GM12892 (cell line): ENCODE measurements around the gene SKOR2.

ENCODE experiments used
- POLR2A ChIP-seq: IDR thresholded peaks from 2 replicates; pipeline ENCODE4 v1.6.1; 2011; ENCODE audit warnings: low read depth, low read length, control low read depth
- POLR2AphosphoS5 ChIP-seq: IDR thresholded peaks from 2 replicates; pipeline ENCODE4 v1.6.1; 2011; ENCODE audit warnings: low read depth, low read length, control low read depth
- TAF1 ChIP-seq: IDR thresholded peaks from 2 replicates; pipeline ENCODE4 v1.6.1; 2011; ENCODE audit warnings: low read depth, mild to moderate bottlenecking, control low read depth, low read length, borderline replicate concordance

DNA sequence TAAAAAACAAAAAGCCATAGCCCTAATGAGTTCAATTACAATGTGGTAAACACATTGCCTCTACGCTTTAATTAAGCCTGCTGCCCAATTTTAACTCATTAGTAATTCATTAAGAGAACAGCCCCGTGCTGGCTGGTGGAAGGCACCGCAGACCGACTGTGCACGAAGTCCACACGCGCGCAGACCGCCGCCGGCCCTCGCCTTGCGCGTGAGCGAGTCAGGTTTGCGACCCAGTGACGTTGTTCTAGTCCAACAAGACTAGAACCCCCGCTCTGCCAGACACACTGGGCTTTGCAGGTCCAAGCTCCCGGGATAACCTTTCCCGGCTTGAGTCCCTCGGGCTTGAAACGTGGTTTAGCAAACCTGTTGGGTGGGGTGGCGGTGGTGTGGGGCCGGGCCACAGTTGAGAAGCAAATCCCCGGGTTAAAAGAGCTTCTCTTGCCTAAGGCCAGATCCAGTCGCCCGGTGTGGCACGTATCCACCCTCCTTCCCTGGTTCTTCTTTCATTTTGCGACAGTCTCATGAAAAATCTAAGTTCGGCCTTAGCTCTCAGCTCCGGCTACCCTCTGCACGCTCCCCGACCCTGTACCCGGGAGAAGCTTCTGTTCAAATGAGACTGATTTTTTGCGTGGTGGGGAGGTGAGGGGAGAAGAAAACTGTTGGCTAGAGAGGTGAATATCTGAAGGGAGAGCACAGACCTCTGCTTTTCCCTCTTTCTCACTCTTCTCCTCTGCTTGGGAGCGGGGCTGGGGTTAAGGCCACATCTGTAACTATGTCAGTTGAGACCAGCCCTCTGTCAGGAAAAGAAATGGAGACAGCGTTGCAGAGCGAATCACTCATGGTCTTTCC is 11.1 kb upstream of the SKOR2 start:
- TF ChIP-seq TAF1 (no peak), POLR2AphosphoS5 (no peak), POLR2A (no peak)
